H9 (cell line): ENCODE results near the gene POLA1. TPM values are rescaled to one million over a fixed set of nuclear protein-coding genes. Genes with fewer than 3 reads are reported as not detected.

Source experiments
- DNase-seq: peaks from one replicate; pipeline ENCODE4 v3.0.0-alpha.2; 2017
- H2AFZ ChIP-seq: one replicate; pipeline ENCODE4 v1.6.1; 2013; ENCODE audit warnings: mild to moderate bottlenecking, low read length, control low read depth, moderate library complexity
- H2AK5ac ChIP-seq: 2 replicates; pipeline ENCODE4 v1.6.1; 2013; ENCODE audit warnings: low read length, control low read depth, mixed read lengths; ENCODE audit not compliant: insufficient read length
- H2BK120ac ChIP-seq: one replicate; pipeline ENCODE4 v1.6.1; 2013; ENCODE audit warnings: low read depth, mild to moderate bottlenecking, low read length, control low read depth, inconsistent platforms; ENCODE audit not compliant: poor library complexity, severe bottlenecking
- H2BK12ac ChIP-seq: 2 replicates; pipeline ENCODE4 v1.6.1; 2013; ENCODE audit warnings: low read length, control low read depth, mixed read lengths, low read depth; ENCODE audit not compliant: insufficient read length
- H2BK15ac ChIP-seq: 2 replicates; pipeline ENCODE4 v1.6.1; 2013; ENCODE audit warnings: low read depth, low read length, control low read depth
- H2BK20ac ChIP-seq: one replicate; pipeline ENCODE4 v1.6.1; 2013; ENCODE audit warnings: low read depth, mild to moderate bottlenecking, low read length, control low read depth, inconsistent platforms; ENCODE audit not compliant: poor library complexity, severe bottlenecking
- H2BK5ac ChIP-seq: 2 replicates; pipeline ENCODE4 v1.6.1; 2013; ENCODE audit warnings: low read length, control low read depth, mixed read lengths; ENCODE audit not compliant: insufficient read length
- H3K14ac ChIP-seq: 2 replicates; pipeline ENCODE4 v1.6.1; 2013; ENCODE audit warnings: low read length, control low read depth; ENCODE audit not compliant: insufficient read depth
- H3K18ac ChIP-seq: 2 replicates; pipeline ENCODE4 v1.6.1; 2013; ENCODE audit warnings: low read depth, mild to moderate bottlenecking, mixed read lengths, low read length, control low read depth; ENCODE audit not compliant: insufficient read length
- H3K23ac ChIP-seq: 2 replicates; pipeline ENCODE4 v1.6.1; 2013; ENCODE audit warnings: low read length, control low read depth, mixed read lengths, low read depth; ENCODE audit not compliant: insufficient read length
- H3K23me2 ChIP-seq: 2 replicates; pipeline ENCODE4 v1.6.1; 2013; ENCODE audit warnings: low read depth, mild to moderate bottlenecking, mixed read lengths, low read length, control low read depth; ENCODE audit not compliant: insufficient read length, poor library complexity, severe bottlenecking
- H3K27ac ChIP-seq: 2 replicates; pipeline ENCODE4 v1.5.1; 2013; ENCODE audit warnings: low read length, control low read depth, mixed read lengths, low read depth; ENCODE audit not compliant: insufficient read length
- H3K27me3 ChIP-seq: 2 replicates; pipeline ENCODE4 v1.6.1; 2013; ENCODE audit warnings: low read length, control low read depth, inconsistent platforms; ENCODE audit not compliant: insufficient read depth
- H3K4ac ChIP-seq: 2 replicates; pipeline ENCODE4 v1.6.1; 2013; ENCODE audit warnings: low read depth, mild to moderate bottlenecking, control low read depth, inconsistent platforms, low read length, moderate library complexity
- H3K4me1 ChIP-seq: 2 replicates; pipeline ENCODE4 v1.6.1; 2013; ENCODE audit warnings: low read length, control low read depth, inconsistent platforms; ENCODE audit not compliant: insufficient read depth
- H3K4me2 ChIP-seq: 2 replicates; pipeline ENCODE4 v1.6.1; 2013; ENCODE audit warnings: low read length, control low read depth, mixed read lengths; ENCODE audit not compliant: insufficient read length, insufficient read depth
- H3K56ac ChIP-seq: 2 replicates; pipeline ENCODE4 v1.6.1; 2013; ENCODE audit warnings: low read depth, mild to moderate bottlenecking, mixed read lengths, low read length, control low read depth; ENCODE audit not compliant: insufficient read length
- H3K79me1 ChIP-seq: 2 replicates; pipeline ENCODE4 v1.6.1; 2013; ENCODE audit warnings: low read depth, mild to moderate bottlenecking, moderate library complexity, low read length, control low read depth, inconsistent platforms; ENCODE audit not compliant: insufficient read depth, poor library complexity, severe bottlenecking
- H3K79me2 ChIP-seq: 2 replicates; pipeline ENCODE4 v1.6.1; 2013; ENCODE audit warnings: low read length, control low read depth, inconsistent platforms; ENCODE audit not compliant: insufficient read depth
- H3K9ac ChIP-seq: 2 replicates; pipeline ENCODE4 v1.6.1; 2013; ENCODE audit warnings: low read length, control low read depth, mixed read lengths; ENCODE audit not compliant: insufficient read length; ENCODE audit errors: extremely low read depth
- H3K9me3 ChIP-seq: one replicate; pipeline ENCODE4 v1.6.1; 2013; ENCODE audit warnings: low read depth, low read length, inconsistent platforms; ENCODE audit not compliant: control insufficient read depth
- H3T11ph ChIP-seq: one replicate; pipeline ENCODE4 v1.6.1; 2013; ENCODE audit warnings: mild to moderate bottlenecking, low read length, control low read depth, inconsistent platforms
- H4K20me1 ChIP-seq: one replicate; pipeline ENCODE4 v1.6.1; 2013; ENCODE audit not compliant: control insufficient read depth, insufficient read length, insufficient read depth
- H4K5ac ChIP-seq: 2 replicates; pipeline ENCODE4 v1.6.1; 2013; ENCODE audit warnings: low read depth, mild to moderate bottlenecking, mixed read lengths, low read length, control low read depth; ENCODE audit not compliant: insufficient read length
- H4K8ac ChIP-seq: replicated peaks from 2 replicates; pipeline ENCODE4 v1.6.1; 2013; ENCODE audit warnings: low read length, control low read depth, mixed read lengths, low read depth; ENCODE audit not compliant: insufficient read length
- H4K91ac ChIP-seq: 2 replicates; pipeline ENCODE4 v1.6.1; 2013; ENCODE audit warnings: low read depth, mild to moderate bottlenecking, moderate library complexity, mixed read lengths, low read length, control low read depth; ENCODE audit not compliant: insufficient read length
- H3K27ac Mint-ChIP-seq, 3 experiments: 2 replicates in 2 of 3; 3 replicates in 1 of 3; pipeline ENCODE4 v1.8.0; 2020 to 2021; ENCODE audit warnings: mixed read lengths in 3 of 3, mild to moderate bottlenecking in 1 of 3, moderate library complexity in 1 of 3
- H3K27me3 Mint-ChIP-seq: 2 replicates; pipeline ENCODE4 v1.8.0; 2021; ENCODE audit warnings: low read depth, mild to moderate bottlenecking, moderate library complexity, mixed read lengths
- H3K36me3 Mint-ChIP-seq, 3 experiments: 2 replicates in 2 of 3; 3 replicates in 1 of 3; pipeline ENCODE4 v1.8.0; 2020 to 2021; ENCODE audit warnings: low read depth in 3 of 3, mixed read lengths in 3 of 3; ENCODE audit not compliant: insufficient read depth in 1 of 3
- H3K4me1 Mint-ChIP-seq, 2 experiments: 2 replicates each; pipeline ENCODE4 v1.8.0; 2020; ENCODE audit warnings: mixed read lengths in 2 of 2
- H3K4me3 Mint-ChIP-seq, 2 experiments: 2 replicates in 1 of 2; 3 replicates in 1 of 2; pipeline ENCODE4 v1.8.0; 2020 to 2021; ENCODE audit warnings: mild to moderate bottlenecking in 2 of 2, mixed read lengths in 2 of 2, moderate library complexity in 1 of 2
- H3K9me3 Mint-ChIP-seq, 2 experiments: 2 replicates in 1 of 2; 3 replicates in 1 of 2; pipeline ENCODE4 v1.8.0; 2020; ENCODE audit warnings: mild to moderate bottlenecking in 2 of 2, mixed read lengths in 2 of 2, moderate library complexity in 1 of 2
- CTCF ChIP-seq: fragments of 200-600 bp; sonication (generic); conservative IDR thresholded peaks from 3 replicates; pipeline ENCODE4 v1.8.0; 2021; ENCODE audit warnings: antibody characterized with exemption, mild to moderate bottlenecking
- WGBS: extraction: QIAGEN DNeasy Blood & Tissue Kit; methylation state at CpG from one replicate; pipeline ENCODE4 v1.1.7; 2013; ENCODE audit warnings: missing lambda C conversion rate, low lambda C conversion rate, mixed read lengths; ENCODE audit not compliant: insufficient read length; ENCODE audit errors: extremely low coverage; 5-methylcytosine and 5-hydroxymethylcytosine counted together
- total RNA-seq: library from RNA; stranded (reverse); gene quantifications from 2 replicates; pipeline ENCODE4 v1.2.1, GENCODE V29; 2021

Gene POLA1
- total RNA-seq, 1 experiment from 2014 or later, result 60.2 TPM

- TF ChIP-seq CTCF, result no peak
- Histone ChIP-seq H3K4me1 (peaks cover 2% of the 10 kb centered on the region; the same call in 1 of the 2 replicates), H4K8ac (no peak overlapping the region), H3K56ac (no peak overlapping the region), H4K5ac (no peak overlapping the region), H2AK5ac (no peak overlapping the region), H2BK20ac (no peak overlapping the region), H3K79me1 (no peaks in the 10 kb centered on the region), H3K27ac (no peak overlapping the region), H3K27me3 (peaks cover 81% of the 10 kb centered on the region), H3K9ac (no peak overlapping the region), H4K20me1 (no peaks in the 10 kb centered on the region), H3K79me2 (no peaks in the 10 kb centered on the region), H2BK5ac (no peak overlapping the region), H2BK120ac (no peak overlapping the region), H3K4me2 (peak overlapping the region; percentile 55), H3K14ac (no peak overlapping the region), H2BK15ac (no peak overlapping the region), H3K23ac (no peak overlapping the region), H3K23me2 (peaks cover 26% of the 10 kb centered on the region), H3K4ac (no peak overlapping the region), H3K9me3 (no peaks in the 10 kb centered on the region), H3T11ph (no peak overlapping the region), H4K91ac (no peak overlapping the region), H2BK12ac (no peak overlapping the region), H2AFZ (no peak overlapping the region), H3K18ac (no peak overlapping the region)
- WGBS, result no CpG with 5 or more reads among the region's 59 CpGs
- no peak for DNase-seq
- H3K4me1 Mint-ChIP-seq, result peaks cover 47 to 69% of the 10 kb centered on the region in 2 experiments
- H3K36me3 Mint-ChIP-seq, result peaks cover 0 to 10% (median 0%) of the 10 kb centered on the region in 3 experiments; a peak in 3 of 7 replicates
- H3K27me3 Mint-ChIP-seq, result peaks cover 98% of the 10 kb centered on the region
- no peak overlapping the region for H3K27ac Mint-ChIP-seq
- peaks cover 6 to 8% of the 10 kb centered on the region in 2 experiments; a peak in 4 of 5 replicates for H3K9me3 Mint-ChIP-seq
- peak overlapping the region; percentile 48 to 79 for H3K4me3 Mint-ChIP-seq
Observed at GRCh38 chrX:25004485-25005032, 310.8 kb downstream of the POLA1 start.
